Neural progenitor cell (in vitro differentiated cells): ENCODE results near the gene ABCA10.

ENCODE experiments used
- CTCF ChIP-seq: fragments of 200-600 bp; sonication (generic); IDR thresholded peaks from 2 replicates; pipeline ENCODE4 v1.5.1; 2017; ENCODE audit warnings: antibody characterized with exemption, mild to moderate bottlenecking
- EZH2 ChIP-seq: fragments of 200-600 bp; sonication (generic); IDR thresholded peaks from 2 replicates; pipeline ENCODE4 v1.6.1; 2017; ENCODE audit warnings: antibody characterized with exemption, mild to moderate bottlenecking, moderate library complexity
- EZH2phosphoT487 ChIP-seq: fragments of 200-600 bp; sonication (generic); IDR thresholded peaks from 2 replicates; pipeline ENCODE4 v1.6.1; 2017; ENCODE audit warnings: antibody characterized with exemption

GRCh38 chr17:69268543-69269014 lies 40.0 kb upstream of the ABCA10 start:
- TF ChIP-seq CTCF (no peak), EZH2 (no peak), EZH2phosphoT487 (no peak)
